Left cardiac atrium (tissue), 4 donors: ENCODE data around the gene CTDNEP1. TPM values are rescaled to one million over a fixed set of nuclear protein-coding genes. Genes with fewer than 3 reads are reported as not detected.

Experiments used
- ATAC-seq, 2 donors: fragments of 200-7000 bp; cut with Tn5 transposase; one replicate each; pipeline ENCODE4 v1.9.1; 2020; ENCODE audit warnings: mild to moderate bottlenecking in 2 of 2, moderate library complexity in 2 of 2
- DNase-seq: peaks from one replicate; pipeline ENCODE4 v3.0.0-alpha.2; 2020
- intact Hi-C, 2 donors: fragments of 100-400 bp; cut with DNase I; formaldehyde crosslinking; loops; one replicate each; pipeline versions ENCODE4 v1.14.1 to v1.15.1; 2022 to 2023
- long read RNA-seq: library from polyadenylated mRNA; unstranded; transcript quantifications from one replicate; pipeline ENCODE4 v2.0.0, GENCODE V29; 2021
- total RNA-seq, 2 donors: library from RNA; stranded (reverse); fragmentation: NEBNext Ultra II Directional; extraction: Animal tissue kit (Norgen Biotek cat#: 25700); gene quantifications; one replicate each; pipeline ENCODE4 v1.2.1, GENCODE V29; 2021
- donor health status: DM: no; HTN: yes; CAD: no.
- donor health status: DM: no; HTN: yes; CAD: no; lungs with severe emphysema.
- donor health status: DM: yes; HTN: yes; CAD: no.
- donor health status: Dilated cardiomyopathy.

CTDNEP1 gene
- 100 to 1,000 TPM; 116 to 118 TPM for total RNA-seq
- long read RNA-seq, transcript CTDNEP1-210 (8 exons, 1,708 nt): major isoform, 14 of 22 reads
- long read RNA-seq, partial matches to known transcripts: 5 of 22 reads
- long read RNA-seq, other reads (novel, unspliced or antisense): 2 of 22 reads

DNA sequence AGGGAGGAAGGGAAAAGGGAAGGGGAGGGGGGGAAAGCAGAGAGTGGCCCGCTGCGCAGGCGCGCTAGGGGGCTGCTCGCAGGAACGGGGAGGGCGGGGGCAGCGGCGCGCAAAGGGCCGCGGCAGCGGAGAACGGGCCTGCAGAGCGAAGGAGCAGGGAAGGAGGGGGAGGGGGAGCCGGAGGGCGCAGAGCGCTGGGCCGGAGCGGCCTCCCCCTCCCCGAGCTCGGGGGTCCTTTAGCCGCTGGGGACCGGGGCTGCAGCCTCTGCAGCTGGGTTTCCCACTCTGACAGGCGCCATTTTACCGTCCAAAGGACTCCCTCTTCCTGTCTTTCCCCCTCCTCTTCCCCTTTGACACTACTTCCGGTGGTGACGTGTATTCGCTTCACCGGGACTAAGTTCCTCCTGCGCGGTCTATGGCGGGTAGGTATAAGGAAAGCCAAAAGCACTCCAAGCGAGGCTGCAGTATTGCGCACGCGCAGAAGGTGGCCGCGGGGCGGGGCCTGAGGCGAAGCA lies at the start of gene CTDNEP1:
Gene CTDNEP1, minus strand, starts transcription at position 74 of the 515 bp plus-strand sequence. CDS start 438 bp downstream, outside the sequence.
- intact Hi-C loops: no loop called here
- ATAC-seq: peak; percentile 94 to 97
- DNase-seq: peak; percentile 98

- intact Hi-C loops: loop anchor here (1.0 to 5.0 kb wide), 3 partner anchors 16 to 249 kb away; partner anchors contain the start of gene SLC2A4 (in 1 of the 2)
- DNase-seq (peak; percentile 88), ATAC-seq (peak; percentile 76 to 87)
These were observed 44.8 kb upstream of the CTDNEP1 start for GRCh38 chr17:7296189-7296861.

DNA sequence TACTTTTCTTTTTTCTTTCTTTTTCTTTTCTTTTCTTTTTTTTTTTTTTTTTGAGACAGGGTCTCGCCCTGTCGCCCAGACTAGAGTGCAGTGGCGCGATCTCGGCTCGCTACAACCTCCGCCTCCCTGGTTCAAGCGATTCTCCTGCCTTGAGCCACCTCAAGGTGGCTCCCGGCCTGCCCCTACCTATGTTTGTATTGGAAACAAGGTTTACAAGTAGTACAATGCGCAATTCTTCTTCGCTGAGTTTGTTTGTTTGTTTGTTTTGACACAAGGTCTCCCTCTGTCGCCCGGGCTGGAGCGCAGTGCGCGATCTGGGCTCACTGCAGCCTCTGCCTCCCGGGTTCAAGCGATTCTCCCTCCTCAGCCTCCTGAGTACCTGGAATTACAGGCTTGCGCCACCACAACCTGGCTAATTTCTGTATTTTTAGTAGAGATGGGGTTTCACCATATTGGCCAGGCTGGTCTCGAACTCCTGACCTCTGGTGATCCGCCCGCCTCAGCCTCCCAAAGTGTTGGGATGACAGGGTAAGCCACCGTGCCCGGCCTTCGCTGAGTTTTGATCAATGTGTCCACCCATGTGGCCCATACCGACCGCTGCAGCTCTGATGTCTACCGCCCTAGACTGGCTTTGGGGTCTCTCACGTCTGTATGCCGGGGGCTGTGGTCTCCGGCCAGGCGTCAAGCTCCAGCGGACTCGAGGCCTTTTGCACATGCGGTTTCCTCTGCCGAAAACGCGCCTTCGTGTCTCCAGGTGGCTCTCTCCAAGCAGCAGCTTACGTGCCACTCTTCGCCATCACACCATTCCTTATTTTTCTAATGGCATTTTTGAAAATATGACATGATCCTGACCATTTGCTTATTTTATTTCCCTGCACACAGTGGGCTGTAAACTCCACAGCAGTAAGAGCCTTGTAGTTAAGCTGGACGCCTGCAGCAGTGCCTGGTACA lies 44.0 kb upstream of the CTDNEP1 start:
- no peak for DNase-seq
- intact Hi-C loops: loop anchor here (1.0 to 5.0 kb wide), 3 partner anchors 15 to 248 kb away; partner anchors contain the start of gene SLC2A4 (in 1 of the 2)
- no peak for ATAC-seq

- DNase-seq: peak; percentile 76
- peak; percentile 49 to 61 for ATAC-seq
- intact Hi-C loops: loop anchor here in 1 of 2 donors (5.0 kb wide), 1 partner anchor 247 kb away; no protein-coding TSS in a partner anchor
These were observed 43.1 kb upstream of the CTDNEP1 start, which contains the start of gene YBX2 for GRCh38 chr17:7294614-7295153. TSS of gene YBX2 (minus strand) at chr17:7294639. CDS start at chr17:7294500, 139 bp downstream.

GRCh38 chr17:7293816-7294613 lies 42.5 kb upstream of the CTDNEP1 start:
- intact Hi-C loops: no loop called here
- DNase-seq: no peak
- ATAC-seq: peak in 1 of 2 donors; percentile 2

- intact Hi-C loops: no loop called here
- ATAC-seq: peak in 1 of 2 donors; percentile 15
- no peak for DNase-seq
These were observed 41.6 kb upstream of the CTDNEP1 start for GRCh38 chr17:7293159-7293558.

- intact Hi-C loops: no loop called here
- peak; percentile 1 to 27 for ATAC-seq
- DNase-seq: no peak
These were observed 41.2 kb upstream of the CTDNEP1 start for GRCh38 chr17:7292729-7293128.

DNA sequence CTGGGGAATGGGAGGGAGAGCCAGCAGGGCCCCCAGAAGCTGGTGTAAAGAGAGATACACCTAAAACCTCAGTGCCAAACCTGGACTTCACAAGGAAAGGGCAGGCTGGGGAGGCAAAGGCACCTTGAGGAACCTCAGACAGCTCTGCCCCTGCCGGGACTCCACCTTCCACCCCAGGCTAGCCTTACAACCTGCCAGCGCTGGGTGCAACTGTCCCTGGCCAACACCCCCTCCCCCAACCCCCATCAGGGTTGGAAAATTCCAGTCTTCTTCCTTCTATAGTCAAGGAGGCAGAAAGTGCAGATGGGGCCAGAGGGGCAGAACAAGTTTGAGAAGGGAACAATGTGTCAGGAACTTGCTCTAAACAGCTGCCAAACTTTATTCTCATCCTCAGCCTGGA lies 40.7 kb upstream of the CTDNEP1 start:
- no peak for DNase-seq
- ATAC-seq: no peak
- intact Hi-C loops: no loop called here

DNA sequence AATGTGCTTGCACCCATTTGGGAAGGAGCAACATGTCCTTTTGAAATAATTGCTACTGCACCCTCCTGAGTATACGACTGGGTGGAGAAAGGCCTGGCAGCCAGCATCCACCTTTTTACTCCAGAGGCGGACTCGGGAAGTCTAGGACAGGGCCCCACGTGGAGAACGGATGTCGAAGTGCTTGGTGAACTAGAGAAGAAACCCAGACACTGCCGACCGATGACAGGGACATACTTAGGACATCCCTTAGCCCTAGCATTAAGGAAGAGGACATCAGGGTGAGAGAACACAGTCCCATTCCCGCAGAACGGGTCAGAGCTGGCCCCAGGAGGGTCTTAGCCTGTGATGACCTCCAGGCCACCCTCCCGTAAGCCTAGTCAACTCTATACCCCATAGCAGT lies 39.2 kb upstream of the CTDNEP1 start:
- intact Hi-C loops: no loop called here
- DNase-seq (no peak), ATAC-seq (no peak)

GRCh38 chr17:7290166-7290565 lies 38.6 kb upstream of the CTDNEP1 start:
- no peak for DNase-seq
- no peak for ATAC-seq
- intact Hi-C loops: no loop called here

DNA sequence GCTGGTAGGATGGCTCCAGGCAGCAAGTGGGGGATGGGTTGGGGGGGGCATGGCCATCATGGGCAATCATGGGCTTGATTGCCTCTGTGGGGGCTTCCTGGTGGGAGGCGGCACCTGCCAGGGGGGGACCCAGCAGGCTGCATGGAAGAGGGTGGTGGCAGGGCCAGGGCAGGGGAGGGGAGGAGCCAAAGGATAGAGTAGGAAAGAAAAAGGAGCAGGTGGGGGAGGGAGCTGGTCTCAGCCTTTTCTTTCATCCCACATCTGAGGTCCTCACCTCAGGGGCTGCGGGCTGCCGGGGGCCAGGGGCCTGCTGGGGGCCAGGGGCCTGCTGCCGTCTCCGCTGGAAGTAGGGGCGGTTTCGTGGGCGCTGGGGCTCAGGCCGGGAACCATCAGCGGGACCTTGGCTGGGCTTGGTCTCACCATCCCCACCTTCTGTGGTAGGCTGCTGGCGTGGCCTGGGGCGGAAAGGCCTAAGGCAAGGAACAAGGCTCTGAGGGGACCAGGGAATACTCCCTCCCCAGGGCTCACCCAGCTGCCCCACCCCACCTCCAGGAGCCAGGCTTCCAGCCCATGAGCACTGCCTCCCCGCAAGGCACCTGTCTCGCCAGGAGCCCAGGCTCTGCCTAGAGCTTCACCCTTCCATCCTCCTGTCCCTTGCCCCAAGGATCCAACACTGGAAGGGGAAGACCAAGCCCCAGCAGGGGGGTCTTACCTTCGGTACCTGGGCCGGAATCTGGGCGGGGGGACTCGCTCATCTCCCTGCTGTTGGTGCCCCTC lies 37.9 kb upstream of the CTDNEP1 start:
- DNase-seq (no peak), ATAC-seq (peak in 1 of 2 donors; percentile 1)
- intact Hi-C loops: no loop called here

DNA sequence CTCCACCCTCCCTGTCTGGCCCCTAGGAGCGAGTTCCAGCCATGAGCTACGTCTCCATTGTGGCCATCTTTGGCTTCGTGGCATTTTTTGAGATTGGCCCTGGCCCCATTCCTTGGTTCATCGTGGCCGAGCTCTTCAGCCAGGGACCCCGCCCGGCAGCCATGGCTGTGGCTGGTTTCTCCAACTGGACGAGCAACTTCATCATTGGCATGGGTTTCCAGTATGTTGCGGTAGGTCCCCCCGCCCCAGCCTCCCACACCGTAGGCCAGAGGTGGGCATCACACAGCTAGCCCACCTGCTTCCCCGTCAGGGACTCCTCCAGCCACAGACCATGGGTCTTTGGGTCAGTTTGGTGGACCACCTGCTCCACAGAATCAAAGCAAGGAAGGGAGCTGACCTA lies 34.1 kb upstream of the CTDNEP1 start:
- intact Hi-C loops: no loop called here
- no peak for ATAC-seq
- no peak for DNase-seq

GRCh38 chr17:7284911-7285310 lies 33.4 kb upstream of the CTDNEP1 start:
- intact Hi-C loops: loop anchor here in 1 of 2 donors (5.0 kb wide), 1 partner anchor 62 kb away; no protein-coding TSS in a partner anchor
- no peak for ATAC-seq
- DNase-seq: no peak

DNA sequence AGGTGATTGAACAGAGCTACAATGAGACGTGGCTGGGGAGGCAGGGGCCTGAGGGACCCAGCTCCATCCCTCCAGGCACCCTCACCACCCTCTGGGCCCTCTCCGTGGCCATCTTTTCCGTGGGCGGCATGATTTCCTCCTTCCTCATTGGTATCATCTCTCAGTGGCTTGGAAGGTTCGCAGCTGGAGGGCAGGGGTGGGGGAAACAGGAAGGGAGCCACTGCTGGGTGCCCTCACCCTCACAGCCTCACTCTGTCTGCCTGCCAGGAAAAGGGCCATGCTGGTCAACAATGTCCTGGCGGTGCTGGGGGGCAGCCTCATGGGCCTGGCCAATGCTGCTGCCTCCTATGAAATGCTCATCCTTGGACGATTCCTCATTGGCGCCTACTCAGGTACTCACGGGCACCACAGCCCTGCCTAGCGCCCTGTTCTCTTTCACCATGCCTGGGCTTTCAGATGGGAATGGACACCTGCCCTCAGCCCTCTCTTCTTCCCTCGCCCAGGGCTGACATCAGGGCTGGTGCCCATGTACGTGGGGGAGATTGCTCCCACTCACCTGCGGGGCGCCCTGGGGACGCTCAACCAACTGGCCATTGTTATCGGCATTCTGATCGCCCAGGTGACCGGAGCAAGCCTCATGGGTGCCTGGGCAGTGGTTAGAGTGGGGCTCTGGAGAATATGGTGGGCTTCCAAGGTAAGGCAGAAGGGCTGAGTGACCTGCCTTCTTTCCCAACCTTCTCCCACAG lies 32.1 kb upstream of the CTDNEP1 start:
- DNase-seq (no peak), ATAC-seq (no peak)
- intact Hi-C loops: loop anchor here in 1 of 2 donors (5.0 kb wide), 1 partner anchor 64 kb away; no protein-coding TSS in a partner anchor

DNA sequence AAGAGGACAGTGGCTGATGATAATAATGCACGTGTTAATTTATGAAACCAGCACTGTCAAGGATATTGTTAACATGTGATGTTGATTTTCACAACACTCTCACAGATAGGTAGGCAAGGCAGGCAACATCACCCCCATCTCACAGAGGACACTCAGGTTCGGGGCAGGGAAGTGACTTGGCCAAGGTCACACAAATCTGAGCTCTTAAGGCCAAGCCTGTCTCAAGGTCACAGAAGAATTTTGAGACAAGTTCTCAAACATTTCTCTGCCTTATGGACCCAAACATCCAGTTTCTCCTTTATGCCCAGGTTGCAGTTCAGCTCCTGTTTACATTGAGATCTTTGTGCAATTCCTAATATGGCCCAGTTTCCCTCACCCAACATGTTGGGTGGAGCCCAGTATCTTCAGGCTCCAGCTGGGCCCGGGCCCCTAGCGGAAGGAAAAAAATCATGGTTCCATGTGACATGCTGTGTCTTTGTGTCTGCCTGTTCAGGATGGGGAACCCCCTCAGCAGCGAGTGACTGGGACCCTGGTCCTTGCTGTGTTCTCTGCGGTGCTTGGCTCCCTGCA lies 31.3 kb upstream of the CTDNEP1 start:
- no peak for DNase-seq
- intact Hi-C loops: loop anchor here in 1 of 2 donors (5.0 kb wide), 1 partner anchor 64 kb away; no protein-coding TSS in a partner anchor
- no peak for ATAC-seq
